ENCODE results near the gene SCUBE1. TPM values are rescaled to one million over a fixed set of nuclear protein-coding genes. Genes with fewer than 3 reads are reported as not detected.

The SCUBE1 gene
- total RNA-seq, 1 experiment from 2014 or later, result not detected

GRCh38 chr22:43370036-43370435 lies 26.9 kb upstream of the SCUBE1 start:
- intact Hi-C loops (cut with micrococcal nuclease; ENCODE audit: unreplicated experiment), result no loop called here
- Histone ChIP-seq H3F3A (ENCODE audit: insufficient read depth, low read depth) (no peaks in the 10 kb centered on the region), H3K9me3 (ENCODE audit: insufficient read depth, low read depth) (0 out of 2 replicates have a peak, but pooled peaks cover 5% of the 10 kb centered on the region), H2AFZ (no peak overlapping the region), H3K9me2 (ENCODE audit: insufficient read depth) (no peaks in the 10 kb centered on the region), H3K36me3 (ENCODE audit: low read depth) (no peaks in the 10 kb centered on the region), H3K4me3 (no peak overlapping the region), H3K79me2 (ENCODE audit: low read depth) (no peaks in the 10 kb centered on the region), H3K27ac (no peak overlapping the region), H3K4me1 (replicated peaks; ENCODE audit: insufficient read depth) (no peaks in the 10 kb centered on the region), H4K20me1 (ENCODE audit: insufficient read depth) (no peaks in the 10 kb centered on the region; the same call in 1 of the 2 replicates), H3K27me3 (ENCODE audit: insufficient read depth, low read depth) (peaks cover 97% of the 10 kb centered on the region), H3K4me2 (no peak overlapping the region)
- BruUV-seq (replicated peaks), result no TSS peak
- DNase-seq, result no peak
- CTCF ChIA-PET, result no interaction called here
- POLR2A ChIA-PET (ENCODE audit: unreplicated experiment), result interaction anchor here (0.6 kb wide), 1 partner anchor 1404 kb away, joined by 20 read pairs; no protein-coding TSS in a partner anchor
- no peak for TF ChIP-seq EZH2 (IDR thresholded peaks at IDR 0.05; ENCODE audit: low read depth)
- no peak for TF ChIP-seq CTCF (conservative IDR thresholded peaks at IDR 0.05)

GRCh38 chr22:43365715-43366440 lies 22.7 kb upstream of the SCUBE1 start:
- Histone ChIP-seq H4K20me1 (ENCODE audit: insufficient read depth) (peaks cover 3% of the 10 kb centered on the region), H3K27me3 (ENCODE audit: insufficient read depth, low read depth) (peaks cover 99% of the 10 kb centered on the region), H3K36me3 (ENCODE audit: low read depth) (no peaks in the 10 kb centered on the region), H3K9me3 (ENCODE audit: insufficient read depth, low read depth) (0 out of 2 replicates have a peak, but pooled peaks cover 5% of the 10 kb centered on the region), H3K27ac (no peak overlapping the region), H3K4me2 (no peak overlapping the region), H3F3A (ENCODE audit: insufficient read depth, low read depth) (no peaks in the 10 kb centered on the region), H3K9me2 (ENCODE audit: insufficient read depth) (no peaks in the 10 kb centered on the region), H3K4me3 (no peak overlapping the region), H3K4me1 (replicated peaks; ENCODE audit: insufficient read depth) (no peaks in the 10 kb centered on the region), H3K79me2 (ENCODE audit: low read depth) (no peaks in the 10 kb centered on the region), H2AFZ (no peak overlapping the region)
- POLR2A ChIA-PET (ENCODE audit: unreplicated experiment), result no interaction called here
- intact Hi-C loops (cut with micrococcal nuclease; ENCODE audit: unreplicated experiment), result no loop called here
- TF ChIP-seq EZH2 (IDR thresholded peaks at IDR 0.05; ENCODE audit: low read depth) (no peak), CTCF (conservative IDR thresholded peaks at IDR 0.05) (no peak)
- CTCF ChIA-PET, result interaction anchor here (0.6 kb wide), 1 partner anchor 14 kb away, joined by 10 read pairs; no protein-coding TSS in a partner anchor
- DNase-seq, result no peak
- no TSS peak for BruUV-seq (replicated peaks)

- CTCF ChIA-PET, result interaction anchor here (0.7 kb wide), 1 partner anchor 41 kb away, joined by 10 read pairs; no protein-coding TSS in a partner anchor
These were observed 20.9 kb upstream of the SCUBE1 start for GRCh38 chr22:43364169-43364435.

More at GRCh38 chr22:43364169-43364435, 20.9 kb upstream of the SCUBE1 start:
- POLR2A ChIA-PET (ENCODE audit: unreplicated experiment), result interaction anchor here (0.7 kb wide), 2 partner anchors 76 to 104 kb away, joined by 3 to 10 read pairs; no protein-coding TSS in a partner anchor
- H2AFZ ChIP-seq, result no peak overlapping the region
- no peaks in the 10 kb centered on the region for H3K79me2 ChIP-seq (ENCODE audit: low read depth)
- H3K4me3 ChIP-seq, result no peak overlapping the region
- no peaks in the 10 kb centered on the region for H3F3A ChIP-seq (ENCODE audit: insufficient read depth, low read depth)
- H3K4me1 ChIP-seq (replicated peaks; ENCODE audit: insufficient read depth), result no peaks in the 10 kb centered on the region
- H3K27me3 ChIP-seq (ENCODE audit: insufficient read depth, low read depth), result peaks cover 98% of the 10 kb centered on the region
- no peak for DNase-seq
- BruUV-seq (replicated peaks), result no TSS peak
- TF ChIP-seq CTCF (conservative IDR thresholded peaks at IDR 0.05), result no peak
- TF ChIP-seq EZH2 (IDR thresholded peaks at IDR 0.05; ENCODE audit: low read depth), result no peak
- 0 out of 2 replicates have a peak, but pooled peaks cover 5% of the 10 kb centered on the region for H3K9me3 ChIP-seq (ENCODE audit: insufficient read depth, low read depth)
- no peaks in the 10 kb centered on the region for H3K9me2 ChIP-seq (ENCODE audit: insufficient read depth)
- peaks cover 3% of the 10 kb centered on the region for H4K20me1 ChIP-seq (ENCODE audit: insufficient read depth)
- intact Hi-C loops (cut with micrococcal nuclease; ENCODE audit: unreplicated experiment), result no loop called here
- H3K4me2 ChIP-seq, result no peak overlapping the region
- H3K36me3 ChIP-seq (ENCODE audit: low read depth), result no peaks in the 10 kb centered on the region
- H3K27ac ChIP-seq, result no peak overlapping the region

Data from PC-9 (cell line).